GOT3 (cell line): ENCODE data around the gene ANKS6.
"Not testable (repeated sequence)": the region's sequence is repeated elsewhere in the genome, so short reads cannot be mapped to it uniquely, and the experiment has no call there.

ENCODE experiments used
- DNase-seq: peaks from one replicate; lab custom pipeline; 2025; ENCODE audit warnings: mixed read lengths; lab: John Stamatoyannopoulos, UW

The ANKS6 gene

DNA sequence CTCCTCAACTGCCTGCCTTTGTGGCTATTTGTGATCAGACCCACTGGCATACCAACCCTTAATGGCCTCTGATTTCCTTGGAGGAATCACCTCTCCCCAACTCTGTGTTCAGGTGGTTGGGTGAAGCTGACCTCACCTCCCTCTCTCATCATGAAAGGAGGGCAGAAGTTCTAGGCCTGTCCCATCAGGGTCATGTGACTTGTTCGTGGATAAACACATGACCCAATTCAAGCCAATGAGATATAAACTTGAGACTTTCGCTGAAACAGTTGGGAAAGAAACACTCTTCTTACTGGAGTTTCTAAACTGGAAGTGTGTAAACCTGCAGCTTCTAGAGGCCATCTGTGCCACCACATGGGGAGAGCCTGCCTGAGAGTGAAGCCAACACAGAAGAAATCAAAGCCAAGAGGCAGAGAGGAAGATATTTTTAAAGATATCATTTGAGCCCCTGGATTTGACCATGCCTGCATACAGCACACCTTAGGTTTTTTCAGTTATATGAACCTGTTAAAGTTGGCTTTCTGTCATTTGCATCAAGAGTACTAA, 93.4 kb downstream of the ANKS6 start:
- DNase-seq = no peak

- DNase-seq = no peak
Observed at GRCh38 chr9:98702340-98702739, 94.0 kb downstream of the ANKS6 start.

GRCh38 chr9:98701576-98701975, 94.8 kb downstream of the ANKS6 start:
- DNase-seq = no peak

DNA sequence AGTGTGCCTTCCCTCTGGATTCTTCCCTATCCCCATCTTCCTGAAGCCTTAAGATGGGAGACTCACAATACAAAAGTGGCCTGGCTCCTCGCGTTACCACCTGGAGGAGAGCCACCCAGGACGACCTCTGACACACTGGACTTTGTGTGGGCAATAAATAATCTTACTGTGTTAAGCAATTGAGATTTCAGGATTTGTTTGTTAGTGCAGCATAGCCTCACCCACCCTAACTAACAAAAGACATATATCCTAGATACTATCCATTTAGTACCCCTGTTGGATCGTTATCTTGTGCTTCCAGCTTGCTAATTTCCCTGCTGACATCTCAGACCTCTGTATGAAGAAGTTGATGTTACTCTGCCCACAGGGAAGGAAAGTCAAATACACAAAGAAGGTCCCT, 95.6 kb downstream of the ANKS6 start:
- DNase-seq = no peak

DNA sequence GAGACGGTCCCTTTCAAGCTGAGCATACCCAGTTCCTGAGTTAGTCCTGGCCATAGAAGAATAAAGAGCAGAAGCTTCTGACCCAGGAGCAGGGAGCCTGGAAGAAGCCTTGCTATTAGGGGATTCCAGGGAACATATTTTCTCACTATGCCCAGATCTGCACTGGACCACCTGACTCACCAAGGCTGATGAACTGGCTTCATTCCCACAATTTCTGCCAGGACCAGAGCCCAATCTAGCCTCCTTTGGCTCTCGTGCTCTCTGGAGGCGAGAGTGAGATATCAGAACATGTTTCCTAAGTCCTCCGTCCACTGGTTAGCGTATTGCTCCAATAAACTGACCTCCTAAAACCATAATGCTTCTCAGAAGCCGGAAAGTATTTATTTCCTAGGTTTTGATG, 97.5 kb downstream of the ANKS6 start:
- no peak for DNase-seq

GRCh38 chr9:98694943-98695342, 101.4 kb downstream of the ANKS6 start:
- DNase-seq = no peak

GRCh38 chr9:98692392-98692791, 104.0 kb downstream of the ANKS6 start:
- DNase-seq = no peak

DNA sequence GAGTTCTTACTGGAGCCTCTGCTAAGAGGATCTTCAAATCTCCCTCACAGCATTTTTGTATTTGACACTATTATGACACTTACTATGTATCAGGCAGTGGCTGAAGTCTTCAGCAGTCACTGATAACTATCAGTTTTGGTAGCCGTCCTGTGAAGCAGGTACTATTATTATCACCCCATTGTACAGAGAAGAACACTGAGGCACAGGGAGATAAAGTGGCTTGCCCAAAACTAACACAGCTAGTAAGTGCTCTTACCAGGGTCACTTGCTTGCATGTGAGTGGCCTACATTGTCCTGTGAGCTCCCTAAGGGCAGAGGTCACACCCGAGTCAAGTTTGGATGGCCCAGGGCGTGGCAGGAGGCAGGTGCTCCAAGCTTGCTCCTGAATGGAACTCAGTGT, 104.5 kb downstream of the ANKS6 start:
- DNase-seq = no peak

DNA sequence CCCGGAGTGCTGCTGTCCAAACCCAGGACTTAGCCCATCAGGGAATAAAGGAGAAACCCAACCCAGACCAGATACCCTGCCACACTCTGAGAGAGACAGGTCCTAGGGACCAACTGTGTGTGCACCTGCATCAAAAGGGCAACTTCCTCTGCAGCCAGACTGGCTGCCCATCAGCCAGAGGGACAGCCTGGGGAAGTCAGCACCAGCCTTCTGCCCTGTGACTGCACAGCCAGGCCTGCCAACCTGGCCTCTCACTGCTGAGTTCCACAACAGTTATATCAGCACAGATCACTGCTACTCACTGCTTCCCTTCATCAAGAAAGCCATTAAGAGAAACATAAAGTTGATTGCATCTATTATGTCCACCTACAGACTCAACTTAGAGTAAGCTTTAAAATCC, 105.7 kb downstream of the ANKS6 start:
- DNase-seq = no peak

DNA sequence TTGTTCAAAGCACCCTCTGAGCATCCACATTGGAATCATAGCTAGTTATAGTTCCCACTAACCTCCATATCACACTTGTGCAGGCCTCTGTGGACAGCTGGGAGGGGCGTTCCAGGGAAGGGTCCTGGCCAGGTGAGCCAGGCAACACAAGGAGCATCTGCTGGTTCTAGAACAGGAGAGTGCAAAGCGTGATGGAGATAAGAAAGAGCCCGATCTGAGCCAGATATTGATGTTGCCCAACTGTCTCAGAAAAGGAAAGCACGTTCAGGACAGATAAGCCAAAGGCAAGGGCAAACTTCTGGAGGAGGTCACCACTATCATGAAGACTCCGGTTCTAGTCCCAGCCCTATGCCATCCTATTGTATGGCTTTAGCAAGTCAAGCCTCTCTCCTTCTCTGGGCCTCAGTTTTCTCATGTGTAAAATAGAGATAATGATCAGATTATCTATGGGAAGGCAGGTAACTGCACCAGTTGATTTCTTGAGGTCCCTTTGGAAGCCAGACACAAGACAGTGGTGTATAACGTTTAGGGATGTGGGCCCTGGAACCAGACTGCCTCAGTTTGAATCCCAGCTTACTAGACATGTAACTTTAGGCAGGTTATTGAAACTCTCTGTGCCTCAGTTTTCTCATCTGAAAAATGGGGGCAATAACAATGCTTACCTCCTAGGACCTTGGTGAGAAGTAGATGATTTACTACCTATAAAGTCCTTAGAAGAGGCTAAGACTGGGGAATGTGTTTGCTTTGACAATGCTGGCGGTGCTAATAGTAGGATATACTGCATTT, 107.5 kb downstream of the ANKS6 start:
- no peak for DNase-seq

DNA sequence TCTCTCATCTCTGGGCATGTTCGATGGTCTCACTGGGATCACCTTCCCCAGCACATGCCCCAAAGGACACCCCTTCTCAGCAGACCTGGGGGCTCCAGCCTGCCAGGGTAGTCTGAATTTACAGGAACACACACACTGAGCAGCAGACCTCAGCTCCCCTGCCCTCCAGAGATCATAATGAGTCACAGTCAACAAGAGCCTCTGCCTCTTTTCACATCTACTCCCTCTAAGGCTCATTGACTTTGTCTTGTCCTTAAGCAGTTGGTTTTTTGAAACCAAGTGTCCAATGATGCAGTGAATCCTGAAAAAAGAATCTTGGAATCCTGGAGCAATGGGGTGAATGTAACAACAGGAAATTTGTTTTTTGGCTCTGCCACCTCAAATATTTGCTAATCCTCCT, 108.4 kb downstream of the ANKS6 start:
- DNase-seq = no peak

DNA sequence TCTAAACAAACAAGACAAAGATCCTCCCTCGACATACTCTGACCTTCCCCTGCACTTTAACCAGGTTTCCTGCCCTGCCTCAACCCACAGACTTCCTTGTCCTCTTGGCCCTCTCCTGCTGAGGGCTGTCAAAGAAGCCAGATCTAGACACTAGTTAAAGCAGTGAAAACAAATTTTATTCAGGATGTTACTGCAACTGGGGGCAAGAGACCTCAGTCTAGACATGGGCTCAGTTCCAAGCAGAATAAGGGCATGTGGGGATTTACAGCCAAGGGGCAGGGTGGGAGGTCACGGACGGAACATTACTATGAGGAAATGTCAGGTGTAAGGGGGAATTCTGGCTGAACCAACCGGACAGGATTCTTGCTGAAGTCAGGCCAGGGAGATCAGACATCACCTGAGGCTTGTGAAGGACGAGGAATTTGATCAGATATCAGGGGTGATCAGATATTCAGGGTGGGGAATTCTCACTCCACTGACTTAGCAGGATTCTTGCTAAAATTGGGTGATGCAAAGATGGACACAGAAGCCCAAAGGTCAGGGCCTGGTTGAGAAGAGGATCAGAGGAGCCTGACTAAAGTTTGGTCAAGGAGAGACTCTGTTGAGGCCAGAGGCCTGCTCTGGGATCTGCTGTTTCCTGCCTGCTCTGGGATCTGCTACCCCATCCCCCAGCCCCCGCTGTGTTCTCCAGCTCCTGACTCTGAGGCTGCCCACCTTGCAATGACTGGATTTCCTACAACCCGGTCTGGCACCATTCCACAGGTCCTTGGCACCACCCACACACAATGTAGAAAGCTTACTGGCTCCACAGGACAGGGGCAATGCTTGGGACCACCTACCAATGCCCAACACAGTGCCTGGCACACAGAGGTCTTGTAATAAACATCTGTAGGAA, 109.1 kb downstream of the ANKS6 start:
- no peak for DNase-seq

DNA sequence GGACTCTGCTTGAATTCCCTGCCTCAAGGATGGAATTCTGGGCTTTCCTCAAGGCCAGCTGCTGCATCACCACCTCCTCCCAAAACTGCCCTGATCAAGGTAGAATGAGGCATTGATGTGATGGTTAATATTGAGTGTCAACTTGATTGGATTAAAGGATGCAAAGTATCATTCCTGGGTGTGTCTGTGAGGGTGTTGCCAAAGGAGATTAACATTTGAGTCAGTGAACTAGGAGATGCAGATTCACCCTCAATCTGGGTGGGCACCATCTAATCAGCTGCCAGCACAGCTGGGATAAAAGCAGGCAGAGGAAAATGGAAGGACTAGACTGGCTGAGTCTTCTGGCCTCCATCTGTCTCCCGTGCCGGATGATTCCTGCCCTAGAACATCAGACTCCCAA, 111.5 kb downstream of the ANKS6 start:
- DNase-seq = not testable (repeated sequence)
